Mucosa of gallbladder (tissue), 1 donor: Measurements from ENCODE around the gene HOTAIR. TPM values are rescaled to one million over a fixed set of nuclear protein-coding genes. Genes with fewer than 3 reads are reported as not detected.

ENCODE experiments used
- DNase-seq: peaks from one replicate; pipeline ENCODE4 v3.0.0-alpha.2; 2020; ENCODE audit warnings: low spot score
- total RNA-seq: library from RNA; stranded (reverse); gene quantifications from one replicate; pipeline ENCODE4 v1.2.1, GENCODE V29; 2021
- donor health status: DM: no; HTN: no; CAD: no.

Gene HOTAIR
- total RNA-seq, 1 donor from 2014 or later, result not detected

- no peak for DNase-seq
Observed at GRCh38 chr12:53948650-53949593, 25.8 kb downstream of the HOTAIR start.

DNA sequence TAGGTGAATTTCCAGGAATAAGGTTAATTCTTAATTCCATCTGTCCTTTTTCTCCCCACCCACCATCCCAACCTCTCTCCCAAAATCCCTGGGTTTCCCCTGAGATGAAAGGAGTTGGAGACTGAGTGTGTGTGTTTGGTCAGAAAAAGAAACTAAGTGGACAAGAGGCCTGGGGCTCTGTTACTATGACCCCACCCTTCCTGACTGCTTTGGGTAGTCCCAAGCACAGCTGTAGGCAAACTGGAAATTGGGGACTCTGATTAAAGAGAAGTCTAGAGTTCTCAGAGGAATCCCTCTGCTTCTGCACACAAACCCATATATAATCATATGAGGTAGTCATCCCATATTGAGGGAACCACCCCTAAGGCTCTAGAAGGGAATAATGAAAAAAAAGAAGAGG lies 27.0 kb downstream of the HOTAIR start:
- DNase-seq, result no peak

- DNase-seq, result no peak
Observed at GRCh38 chr12:53944907-53945847, 29.6 kb downstream of the HOTAIR start.

DNA sequence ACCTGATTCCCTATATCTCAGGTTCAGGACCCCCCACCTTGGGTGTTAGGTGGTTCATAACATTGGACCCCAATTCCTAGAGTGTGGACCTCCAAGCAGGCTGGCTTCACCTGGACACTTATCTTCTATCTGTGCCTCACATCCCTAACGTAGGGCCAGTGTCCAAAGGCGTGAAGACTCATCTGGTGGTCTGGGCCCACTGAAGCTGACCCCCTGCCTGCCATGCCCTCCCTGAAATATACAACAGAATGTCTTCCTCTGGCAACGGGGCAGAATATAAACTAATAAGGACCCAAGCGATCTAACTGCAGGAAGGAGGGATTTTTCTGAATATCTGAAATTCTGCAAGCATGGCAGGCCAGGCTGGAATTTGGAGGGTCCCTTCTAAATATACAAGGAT lies 30.5 kb downstream of the HOTAIR start:
- DNase-seq, result no peak

DNA sequence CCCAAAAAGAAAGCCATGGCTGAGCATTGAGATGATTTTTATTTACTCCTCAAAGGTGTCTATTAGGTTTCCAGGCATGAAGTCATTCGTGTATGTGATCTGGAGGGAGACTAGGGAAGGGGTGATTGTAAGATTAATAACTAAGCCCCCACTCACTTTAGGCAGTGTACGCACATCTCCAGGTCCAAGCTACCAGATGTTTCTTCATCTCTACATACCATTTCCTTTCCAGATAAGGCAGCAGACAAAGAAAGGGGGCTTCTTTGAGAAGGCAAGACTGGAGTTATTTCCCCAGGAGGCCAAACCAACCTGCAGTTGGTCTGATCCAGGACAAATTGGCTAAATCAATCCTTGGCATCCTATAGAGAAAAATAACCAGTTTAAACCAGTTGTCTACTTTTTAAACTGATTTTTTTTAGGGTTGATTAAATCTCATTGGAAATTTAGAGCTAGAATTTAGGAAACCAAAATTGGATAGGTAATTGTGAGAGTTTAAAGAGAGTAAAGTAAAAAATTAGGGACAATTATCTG lies 32.2 kb downstream of the HOTAIR start:
- DNase-seq, result no peak

DNA sequence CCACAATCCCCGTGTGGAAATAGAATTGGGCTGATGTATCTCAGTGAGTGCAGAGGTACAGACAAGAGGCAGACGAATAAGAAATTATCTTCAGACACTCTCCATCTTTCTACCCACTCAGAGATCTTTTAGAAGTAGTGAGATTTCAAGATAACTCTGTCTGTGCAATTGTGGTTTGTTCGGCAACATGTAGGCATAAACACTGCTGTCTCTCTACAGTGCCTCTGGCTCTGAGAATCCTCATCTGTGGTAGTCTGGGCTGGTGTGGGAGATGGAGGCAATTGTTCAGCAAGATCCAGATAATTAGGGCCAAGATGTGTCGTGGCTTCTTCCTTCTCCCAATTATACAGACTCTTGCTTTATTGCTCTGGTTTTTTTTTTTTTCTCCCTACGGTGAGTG lies 33.0 kb downstream of the HOTAIR start:
- no peak for DNase-seq

DNA sequence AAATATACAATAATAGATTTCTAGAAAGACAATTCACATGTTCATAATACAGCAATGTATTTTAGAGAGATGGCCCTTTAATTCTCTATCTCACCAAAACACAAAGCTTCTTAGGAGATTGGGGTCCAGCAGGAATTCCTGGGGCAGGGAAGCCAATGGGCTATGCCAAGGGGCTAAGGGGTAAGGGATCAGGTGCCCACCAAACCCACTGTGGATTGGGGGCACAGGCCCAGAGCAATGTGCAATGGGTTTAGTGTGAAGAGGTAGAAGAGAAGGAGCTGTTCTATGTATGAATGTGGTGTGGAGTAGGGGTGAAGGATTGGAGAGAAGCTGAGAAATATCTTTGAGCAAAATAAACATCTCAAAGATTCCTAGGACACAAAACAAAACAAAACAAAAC lies 33.6 kb downstream of the HOTAIR start:
- no peak for DNase-seq

DNA sequence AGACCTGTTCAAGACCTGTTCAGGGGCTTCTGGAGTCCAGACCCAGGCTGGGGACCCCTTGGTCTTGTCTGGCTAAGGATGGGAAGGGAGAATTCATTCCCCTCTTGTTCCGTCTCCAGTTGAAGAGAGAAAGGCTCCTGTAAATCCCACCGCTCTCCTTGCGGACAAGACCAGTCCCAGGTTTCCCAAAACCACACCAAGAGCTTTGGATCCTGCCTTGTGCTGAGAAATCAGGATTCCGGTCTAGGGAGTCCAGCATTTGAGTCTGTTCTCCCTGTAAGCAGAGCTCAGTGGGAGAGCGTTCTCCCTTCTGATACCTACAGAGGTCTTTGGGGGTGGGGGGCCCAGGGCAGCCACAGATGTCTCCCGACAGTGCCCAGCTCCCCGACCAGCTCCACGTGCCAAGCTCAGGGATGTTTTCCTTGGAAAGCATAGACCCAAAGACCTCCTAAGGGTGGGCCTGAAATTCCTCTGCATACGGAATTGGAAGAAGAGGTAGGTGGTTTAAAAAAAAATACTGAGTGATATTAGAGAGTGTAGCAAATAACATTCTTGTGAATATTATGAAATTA lies 34.2 kb downstream of the HOTAIR start:
- no peak for DNase-seq

DNA sequence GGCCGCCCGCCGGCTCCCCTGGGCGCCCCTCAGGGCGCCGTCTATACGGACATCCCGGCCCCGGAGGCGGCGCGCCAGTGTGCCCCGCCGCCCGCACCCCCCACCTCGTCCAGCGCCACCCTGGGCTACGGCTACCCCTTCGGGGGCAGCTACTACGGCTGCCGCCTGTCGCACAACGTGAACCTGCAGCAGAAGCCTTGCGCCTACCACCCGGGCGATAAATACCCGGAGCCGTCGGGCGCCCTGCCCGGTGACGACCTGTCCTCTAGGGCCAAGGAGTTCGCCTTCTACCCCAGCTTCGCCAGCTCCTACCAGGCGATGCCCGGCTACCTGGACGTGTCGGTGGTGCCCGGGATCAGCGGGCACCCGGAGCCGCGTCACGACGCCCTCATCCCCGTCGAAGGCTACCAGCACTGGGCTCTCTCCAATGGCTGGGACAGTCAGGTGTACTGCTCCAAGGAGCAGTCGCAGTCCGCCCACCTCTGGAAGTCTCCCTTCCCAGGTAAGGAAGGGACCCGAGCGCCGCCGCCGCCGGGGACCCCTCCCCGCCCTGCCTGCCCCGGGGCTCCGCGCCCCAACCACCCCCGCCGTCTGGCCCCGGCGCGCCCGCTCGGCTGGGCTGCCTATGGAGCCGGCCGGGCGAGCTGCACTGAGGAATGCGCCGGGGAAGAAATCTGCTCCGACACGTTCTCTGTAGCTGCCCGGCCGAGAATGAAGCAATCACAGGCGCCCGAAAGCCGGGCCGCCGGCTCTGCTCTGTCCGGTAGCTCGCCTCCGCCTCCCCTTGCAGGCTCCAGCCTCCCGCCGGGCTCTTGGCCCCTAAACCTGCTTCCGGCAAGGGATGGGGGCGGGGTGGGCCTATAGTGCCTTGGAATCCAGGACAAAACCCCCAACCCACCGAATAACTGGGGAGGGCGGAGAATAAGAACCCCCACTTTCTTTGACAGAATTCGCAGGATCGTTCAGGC lies 35.3 kb downstream of the HOTAIR start:
- no peak for DNase-seq

- DNase-seq, result no peak
Observed at GRCh38 chr12:53938326-53939140, 36.2 kb downstream of the HOTAIR start, which contains the start of gene HOXC13. Gene HOXC13 (plus strand): TSS chr12:53938831. CDS start chr12:53938907, 76 bp downstream.

DNA sequence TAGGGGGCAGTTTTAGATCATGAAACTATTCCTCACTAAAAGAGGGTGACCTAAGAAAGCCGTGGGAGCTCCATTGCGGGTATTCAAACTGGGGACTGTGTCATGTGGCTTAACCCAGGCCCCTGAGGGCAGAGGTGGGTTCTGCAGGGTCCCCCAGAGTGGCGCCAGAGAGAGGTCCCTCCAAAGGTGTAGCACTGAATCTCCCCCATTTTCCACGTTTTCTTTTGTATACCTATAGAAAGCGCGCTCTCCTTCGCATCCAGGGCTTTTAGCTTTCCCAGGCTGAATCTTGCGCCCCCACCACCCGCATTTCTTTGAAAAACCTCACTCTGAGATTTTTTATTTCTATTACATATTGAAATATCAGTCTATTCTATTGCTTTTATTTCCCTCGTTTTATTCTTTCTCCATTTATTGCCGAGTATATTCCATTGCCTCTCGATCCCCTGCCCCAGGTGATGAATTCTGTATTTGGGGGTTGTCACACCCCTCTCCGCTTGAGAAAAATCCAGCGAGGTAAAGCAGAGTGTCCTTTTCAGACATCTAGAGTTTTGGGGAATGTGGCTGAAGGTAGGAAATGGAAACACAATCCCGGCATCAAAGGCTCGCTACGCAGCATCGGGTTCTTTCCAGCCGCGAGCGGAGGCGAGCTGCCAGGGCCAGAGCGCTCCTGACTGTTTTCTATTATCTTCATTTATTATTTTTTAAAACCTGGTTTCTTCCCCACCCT lies 37.0 kb downstream of the HOTAIR start:
- no peak for DNase-seq

- DNase-seq, result no peak
Observed at GRCh38 chr12:53937099-53937498, 37.7 kb downstream of the HOTAIR start.

GRCh38 chr12:53935383-53936341 lies 39.1 kb downstream of the HOTAIR start:
- DNase-seq, result no peak

DNA sequence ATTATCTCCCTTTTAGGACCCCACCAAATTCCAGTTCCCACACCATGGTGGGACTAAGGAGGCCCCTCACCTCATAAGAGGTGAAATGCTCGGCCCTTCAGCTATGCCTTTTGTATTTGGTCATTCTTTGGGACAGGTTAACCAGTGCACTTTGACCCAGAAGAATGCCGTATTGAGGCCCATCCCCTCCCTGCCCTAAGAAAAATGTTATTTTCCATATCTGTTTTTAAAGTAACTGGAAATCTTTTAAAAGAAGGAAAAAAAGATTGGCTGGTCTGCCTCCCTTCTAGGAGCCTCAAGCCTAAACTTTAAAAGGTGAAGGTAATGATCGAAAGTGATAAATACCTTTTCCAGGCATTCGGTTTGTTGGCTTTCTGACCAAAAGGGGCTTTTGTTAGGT lies 41.8 kb downstream of the HOTAIR start:
- DNase-seq, result no peak

GRCh38 chr12:53931844-53932581 lies 42.7 kb downstream of the HOTAIR start:
- no peak for DNase-seq

GRCh38 chr12:53930591-53931255 lies 44.0 kb downstream of the HOTAIR start:
- DNase-seq, result no peak

DNA sequence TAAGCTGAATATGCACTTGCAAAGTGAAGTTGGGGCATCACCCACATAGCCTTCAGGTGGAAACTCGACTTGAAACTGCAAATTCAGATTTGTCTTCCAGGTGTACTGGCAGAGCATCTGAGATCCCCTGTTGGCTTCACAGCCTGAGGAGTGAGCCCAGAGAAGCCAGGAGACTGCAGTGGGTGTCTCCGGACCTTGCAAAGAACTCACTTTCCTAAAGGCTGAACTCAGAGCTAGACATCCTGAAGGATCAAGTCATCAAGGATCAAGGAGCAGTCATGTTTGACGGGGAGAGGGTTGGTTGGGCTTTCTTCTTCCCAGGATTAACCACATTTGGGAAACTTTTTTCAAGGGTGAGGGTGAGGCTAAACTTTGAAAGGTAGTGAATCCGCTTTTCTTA lies 45.2 kb downstream of the HOTAIR start:
- DNase-seq, result no peak
